ENCODE results near the gene PLEKHG2. TPM values are rescaled to one million over a fixed set of nuclear protein-coding genes. Genes with fewer than 3 reads are reported as not detected.

The PLEKHG2 gene
- total and polyA plus RNA-seq, 2 experiments from 2014 or later = 30.5 to 40.7 TPM

- Histone ChIP-seq H3K27me3 (no peaks in the 10 kb centered on the region), H3K4me1 (ENCODE audit: low read depth) (peaks cover 19% of the 10 kb centered on the region), H3K9me3 (ENCODE audit: low read depth) (no peaks in the 10 kb centered on the region), H3K27ac (no peak overlapping the region), H3K36me3 (peaks cover 4% of the 10 kb centered on the region), H3K4me3 (no peak overlapping the region)
- TF ChIP-seq, protein P1, sequence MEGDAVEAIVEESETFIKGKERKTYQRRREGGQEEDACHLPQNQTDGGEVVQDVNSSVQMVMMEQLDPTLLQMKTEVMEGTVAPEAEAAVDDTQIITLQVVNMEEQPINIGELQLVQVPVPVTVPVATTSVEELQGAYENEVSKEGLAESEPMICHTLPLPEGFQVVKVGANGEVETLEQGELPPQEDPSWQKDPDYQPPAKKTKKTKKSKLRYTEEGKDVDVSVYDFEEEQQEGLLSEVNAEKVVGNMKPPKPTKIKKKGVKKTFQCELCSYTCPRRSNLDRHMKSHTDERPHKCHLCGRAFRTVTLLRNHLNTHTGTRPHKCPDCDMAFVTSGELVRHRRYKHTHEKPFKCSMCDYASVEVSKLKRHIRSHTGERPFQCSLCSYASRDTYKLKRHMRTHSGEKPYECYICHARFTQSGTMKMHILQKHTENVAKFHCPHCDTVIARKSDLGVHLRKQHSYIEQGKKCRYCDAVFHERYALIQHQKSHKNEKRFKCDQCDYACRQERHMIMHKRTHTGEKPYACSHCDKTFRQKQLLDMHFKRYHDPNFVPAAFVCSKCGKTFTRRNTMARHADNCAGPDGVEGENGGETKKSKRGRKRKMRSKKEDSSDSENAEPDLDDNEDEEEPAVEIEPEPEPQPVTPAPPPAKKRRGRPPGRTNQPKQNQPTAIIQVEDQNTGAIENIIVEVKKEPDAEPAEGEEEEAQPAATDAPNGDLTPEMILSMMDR (IDR thresholded peaks at IDR 0.05; ENCODE audit: low read depth, low read length) = no peak
- DNase-seq (ENCODE audit: low read depth in 1 of 2, low spot score in 1 of 2) = no peak
Measured at GRCh38 chr19:39400061-39400460, 12.4 kb upstream of the PLEKHG2 start.

DNA sequence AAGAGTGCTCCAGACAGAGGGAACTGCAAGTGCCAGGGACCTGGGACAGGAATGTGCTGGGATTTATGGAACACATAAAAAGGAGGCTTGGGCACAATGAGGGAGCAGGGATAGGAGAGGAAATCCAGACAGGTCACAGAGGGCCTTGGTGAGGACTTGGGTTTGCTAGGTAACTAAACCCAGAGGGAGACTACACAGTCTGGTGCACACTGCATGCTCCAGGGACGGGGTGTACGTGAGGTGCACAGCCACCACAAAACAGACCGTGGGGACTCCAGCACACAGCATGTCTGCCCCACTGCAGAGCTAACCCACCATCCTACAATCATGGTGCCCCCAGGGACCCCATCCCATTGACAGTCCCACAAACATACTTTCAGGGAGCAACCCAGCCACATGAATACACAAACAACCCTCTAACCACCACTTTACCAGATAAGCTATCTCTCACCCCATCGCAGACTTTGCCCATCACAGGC lies 11.4 kb upstream of the PLEKHG2 start:
- TF ChIP-seq, protein P1 (IDR thresholded peaks at IDR 0.05; ENCODE audit: low read depth, low read length) = no peak
- H3K27ac ChIP-seq = peak overlapping the region; percentile 91
- H3K4me3 ChIP-seq = no peak overlapping the region
- DNase-seq (ENCODE audit: low read depth in 1 of 2, low spot score in 1 of 2) = no peak
- no peaks in the 10 kb centered on the region for H3K9me3 ChIP-seq (ENCODE audit: low read depth)
- H3K27me3 ChIP-seq = no peaks in the 10 kb centered on the region
- H3K36me3 ChIP-seq = no peaks in the 10 kb centered on the region
- peaks cover 19% of the 10 kb centered on the region for H3K4me1 ChIP-seq (ENCODE audit: low read depth)

DNA sequence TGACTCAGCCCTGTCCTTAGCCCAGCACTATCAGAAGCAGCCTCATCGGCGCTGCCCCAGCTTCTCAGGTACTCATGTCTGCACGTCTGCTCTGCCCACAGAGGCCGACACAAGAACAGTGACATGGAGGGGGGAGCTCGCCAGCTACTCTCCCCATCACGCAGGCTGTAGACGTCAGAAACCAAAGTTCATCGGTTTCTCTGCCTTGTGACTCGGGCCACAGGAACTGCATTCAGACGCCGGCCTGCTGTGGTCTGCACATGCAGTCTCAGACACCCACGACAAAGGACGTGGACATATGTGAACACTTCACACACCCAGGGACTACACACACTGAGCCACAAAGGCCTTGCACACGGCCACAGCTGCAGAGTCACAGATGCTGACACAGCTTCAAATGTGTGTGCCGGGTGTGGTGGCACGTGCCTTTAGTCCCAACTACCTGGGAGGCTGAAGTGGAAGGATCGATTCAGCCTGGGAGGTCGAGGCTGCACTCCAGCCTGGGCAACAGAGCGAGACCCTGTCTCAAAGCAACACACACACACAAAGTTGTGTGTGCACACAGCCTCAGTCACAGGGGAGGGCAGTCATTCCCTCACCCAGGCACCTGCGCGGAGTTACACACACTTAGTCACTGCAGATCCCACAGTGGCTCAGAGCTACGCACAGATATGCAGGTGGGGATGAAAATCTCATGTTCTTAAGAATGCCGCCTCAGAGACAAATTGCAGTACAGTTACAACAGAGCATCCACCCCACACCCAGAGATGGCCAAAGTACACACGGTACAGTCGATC lies 10.7 kb upstream of the PLEKHG2 start:
- Histone ChIP-seq H3K36me3 (no peaks in the 10 kb centered on the region), H3K27ac (peak overlapping the region; percentile 91), H3K9me3 (ENCODE audit: low read depth) (no peaks in the 10 kb centered on the region), H3K4me3 (no peak overlapping the region), H3K4me1 (ENCODE audit: low read depth) (peaks cover 19% of the 10 kb centered on the region), H3K27me3 (no peaks in the 10 kb centered on the region)
- TF ChIP-seq, protein P1 (IDR thresholded peaks at IDR 0.05; ENCODE audit: low read depth, low read length) = no peak
- peak in 1 of 2 donors; percentile 66 for DNase-seq (ENCODE audit: low read depth in 1 of 2, low spot score in 1 of 2)

- H3K27me3 ChIP-seq = no peaks in the 10 kb centered on the region
- H3K4me1 ChIP-seq (ENCODE audit: low read depth) = peaks cover 19% of the 10 kb centered on the region
- peak overlapping the region; percentile 91 for H3K27ac ChIP-seq
- H3K36me3 ChIP-seq = no peaks in the 10 kb centered on the region
- TF ChIP-seq, protein P1 (IDR thresholded peaks at IDR 0.05; ENCODE audit: low read depth, low read length) = no peak
- peak; percentile 86 to 97 for DNase-seq (ENCODE audit: low read depth in 1 of 2, low spot score in 1 of 2)
- peak overlapping the region; percentile 29 for H3K4me3 ChIP-seq
- no peaks in the 10 kb centered on the region for H3K9me3 ChIP-seq (ENCODE audit: low read depth)
Measured at GRCh38 chr19:39402346-39403300, 9.8 kb upstream of the PLEKHG2 start.
